Neural cell (in vitro differentiated cells): ENCODE measurements around the gene ANKRD45. TPM values are rescaled to one million over a fixed set of nuclear protein-coding genes. Genes with fewer than 3 reads are reported as not detected.
"Not testable (repeated sequence)": the region's sequence is repeated elsewhere in the genome, so short reads cannot be mapped to it uniquely, and the experiment has no call there.

Experiments used
- H2AFZ ChIP-seq: fragments of 200-600, 300-800 bp; sonication (generic), shearing (Covaris generic); 2 replicates; pipeline ENCODE4 v1.6.0; 2014; ENCODE audit warnings: low read depth, mild to moderate bottlenecking, antibody characterized with exemption, low read length, moderate library complexity
- H3F3A ChIP-seq: fragments of 200-600 bp; shearing (Covaris generic); 2 replicates; pipeline ENCODE4 v1.6.1; 2016; ENCODE audit warnings: mild to moderate bottlenecking, moderate library complexity, mixed read lengths, antibody characterized with exemption, low read length; ENCODE audit not compliant: insufficient read depth, poor library complexity, severe bottlenecking
- H3K27ac ChIP-seq: fragments of 200-600, 300-800 bp; sonication (generic), shearing (Covaris generic); 2 replicates; pipeline ENCODE4 v1.5.1; 2014; ENCODE audit warnings: mild to moderate bottlenecking, low read length, moderate library complexity
- H3K27me3 ChIP-seq: fragments of 300-800, 200-600 bp; sonication (generic), shearing (Covaris generic); 2 replicates; pipeline ENCODE4 v1.6.0; 2014; ENCODE audit warnings: mild to moderate bottlenecking, low read depth, low read length, moderate library complexity; ENCODE audit not compliant: insufficient read depth
- H3K36me3 ChIP-seq: fragments of 300-800, 200-600 bp; sonication (generic), shearing (Covaris generic); 2 replicates; pipeline ENCODE4 v1.5.1; 2014; ENCODE audit warnings: mild to moderate bottlenecking, antibody characterized with exemption, low read length, moderate library complexity; ENCODE audit not compliant: insufficient read depth
- H3K4me2 ChIP-seq: fragments of 300-800, 200-600 bp; sonication (generic), shearing (Covaris generic); 2 replicates; pipeline ENCODE4 v1.6.0; 2014; ENCODE audit warnings: mild to moderate bottlenecking, low read length
- H3K4me3 ChIP-seq: fragments of 300-800, 200-600 bp; sonication (generic), shearing (Covaris generic); 2 replicates; pipeline ENCODE4 v1.5.1; 2014; ENCODE audit warnings: mild to moderate bottlenecking, low read length, moderate library complexity
- H3K79me2 ChIP-seq: fragments of 200-600 bp; shearing (Covaris generic); replicated peaks from 2 replicates; pipeline ENCODE4 v1.6.0; 2014; ENCODE audit warnings: mild to moderate bottlenecking, low read length, moderate library complexity; ENCODE audit not compliant: insufficient read depth
- H3K9ac ChIP-seq: fragments of 300-800, 200-600 bp; sonication (generic), shearing (Covaris generic); 2 replicates; pipeline ENCODE4 v1.6.1; 2016; ENCODE audit warnings: mild to moderate bottlenecking, low read length, mixed read lengths
- H3K9me2 ChIP-seq: fragments of 200-600 bp; shearing (Covaris generic); 2 replicates; pipeline ENCODE4 v1.6.1; 2016; ENCODE audit warnings: mild to moderate bottlenecking, low read length, mixed read lengths; ENCODE audit not compliant: insufficient read depth
- H3K9me3 ChIP-seq: fragments of 200-600, 300-800 bp; sonication (generic), shearing (Covaris generic); 2 replicates; pipeline ENCODE4 v1.6.1; 2016; ENCODE audit warnings: mild to moderate bottlenecking, mixed run types, low read length, moderate library complexity, mixed read lengths
- H4K20me1 ChIP-seq: fragments of 200-600 bp; shearing (Covaris generic); 2 replicates; pipeline ENCODE4 v1.6.1; 2016; ENCODE audit warnings: mild to moderate bottlenecking, mixed run types; ENCODE audit not compliant: insufficient read depth
- EP300 ChIP-seq: fragments of 450-650 bp; conservative IDR thresholded peaks from 2 replicates; pipeline ENCODE4 v1.6.1; 2014; ENCODE audit warnings: antibody characterized with exemption, mild to moderate bottlenecking, moderate library complexity; ENCODE audit not compliant: poor library complexity, severe bottlenecking
- EZH2 ChIP-seq: fragments of 200-600, 300-800 bp; shearing (Covaris generic), sonication (generic); IDR thresholded peaks from 2 replicates; pipeline ENCODE4 v1.6.1; 2014; ENCODE audit warnings: antibody characterized with exemption, low read length, borderline replicate concordance, mild to moderate bottlenecking; ENCODE audit not compliant: insufficient read depth, poor library complexity, severe bottlenecking
- MXI1 ChIP-seq: fragments of 450-650 bp; conservative IDR thresholded peaks from 2 replicates; pipeline ENCODE4 v1.6.1; 2014; ENCODE audit warnings: antibody characterized with exemption, mild to moderate bottlenecking; ENCODE audit not compliant: poor library complexity, severe bottlenecking
- POLR2AphosphoS5 ChIP-seq: IDR thresholded peaks from 2 replicates; pipeline ENCODE4 v1.6.1; 2012
- RAD21 ChIP-seq: fragments of 450-650 bp; conservative IDR thresholded peaks from 2 replicates; pipeline ENCODE4 v1.6.1; 2014; ENCODE audit warnings: antibody characterized with exemption, mild to moderate bottlenecking, moderate library complexity
- SMC3 ChIP-seq: fragments of 450-650 bp; conservative IDR thresholded peaks from 2 replicates; pipeline ENCODE4 v1.6.1; 2014; ENCODE audit warnings: antibody characterized with exemption, mild to moderate bottlenecking, moderate library complexity; ENCODE audit not compliant: poor library complexity
- TAF1 ChIP-seq: IDR thresholded peaks from 2 replicates; pipeline ENCODE4 v1.6.1; 2012; ENCODE audit warnings: low read depth
- polyA plus RNA-seq: library from polyadenylated mRNA; depleted of rRNA; stranded (reverse); fragments of >200 nt; gene quantifications from 2 replicates; pipeline ENCODE4 v1.2.3, GENCODE V29; 2014
- TF ChIP-seq, protein P1 (sequence below): fragments of 450-650 bp; IDR thresholded peaks from 2 replicates; pipeline ENCODE4 v1.5.1; 2014; ENCODE audit warnings: antibody characterized with exemption, mild to moderate bottlenecking, moderate library complexity; ENCODE audit not compliant: poor library complexity, severe bottlenecking
- TF ChIP-seq, protein P2 (sequence below): IDR thresholded peaks from 2 replicates; pipeline ENCODE4 v1.6.1; 2012; ENCODE audit warnings: borderline replicate concordance

The ANKRD45 gene
- polyA plus RNA-seq, 1 donor from 2014 or later, result 8.7 TPM

DNA sequence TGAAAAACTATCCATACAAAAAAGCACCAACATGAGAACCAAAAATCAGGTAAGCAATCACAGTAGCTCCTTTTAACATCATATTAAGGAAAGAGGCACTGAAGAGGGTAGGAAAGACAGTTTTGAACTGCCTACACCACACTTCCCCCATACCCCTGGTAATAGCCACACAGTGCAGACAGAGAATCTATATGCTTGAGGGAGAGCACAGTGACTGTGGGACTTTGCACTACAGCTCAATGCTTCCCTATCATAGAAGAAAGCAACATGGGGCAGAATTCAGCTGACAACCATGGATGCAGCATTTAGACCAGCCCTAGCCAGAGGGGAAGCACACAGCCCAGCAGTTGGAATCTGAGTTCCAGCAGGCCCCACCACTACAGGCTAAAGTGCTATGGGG lies 42.4 kb downstream of the ANKRD45 start:
- Histone ChIP-seq H2AFZ (no peak overlapping the region), H4K20me1 (no peaks in the 10 kb centered on the region), H3F3A (no peaks in the 10 kb centered on the region), H3K4me2 (no peak overlapping the region), H3K9ac (no peak overlapping the region), H3K9me3 (no peaks in the 10 kb centered on the region), H3K27me3 (no peaks in the 10 kb centered on the region), H3K4me3 (no peak overlapping the region), H3K79me2 (no peaks in the 10 kb centered on the region), H3K9me2 (no peaks in the 10 kb centered on the region), H3K36me3 (no peaks in the 10 kb centered on the region), H3K27ac (no peak overlapping the region)
- TF ChIP-seq EZH2, result no peak
- no peak for TF ChIP-seq MXI1
- TF ChIP-seq POLR2AphosphoS5, result no peak
- TF ChIP-seq RAD21, result no peak
- no peak for TF ChIP-seq EP300
- TF ChIP-seq, protein P1, sequence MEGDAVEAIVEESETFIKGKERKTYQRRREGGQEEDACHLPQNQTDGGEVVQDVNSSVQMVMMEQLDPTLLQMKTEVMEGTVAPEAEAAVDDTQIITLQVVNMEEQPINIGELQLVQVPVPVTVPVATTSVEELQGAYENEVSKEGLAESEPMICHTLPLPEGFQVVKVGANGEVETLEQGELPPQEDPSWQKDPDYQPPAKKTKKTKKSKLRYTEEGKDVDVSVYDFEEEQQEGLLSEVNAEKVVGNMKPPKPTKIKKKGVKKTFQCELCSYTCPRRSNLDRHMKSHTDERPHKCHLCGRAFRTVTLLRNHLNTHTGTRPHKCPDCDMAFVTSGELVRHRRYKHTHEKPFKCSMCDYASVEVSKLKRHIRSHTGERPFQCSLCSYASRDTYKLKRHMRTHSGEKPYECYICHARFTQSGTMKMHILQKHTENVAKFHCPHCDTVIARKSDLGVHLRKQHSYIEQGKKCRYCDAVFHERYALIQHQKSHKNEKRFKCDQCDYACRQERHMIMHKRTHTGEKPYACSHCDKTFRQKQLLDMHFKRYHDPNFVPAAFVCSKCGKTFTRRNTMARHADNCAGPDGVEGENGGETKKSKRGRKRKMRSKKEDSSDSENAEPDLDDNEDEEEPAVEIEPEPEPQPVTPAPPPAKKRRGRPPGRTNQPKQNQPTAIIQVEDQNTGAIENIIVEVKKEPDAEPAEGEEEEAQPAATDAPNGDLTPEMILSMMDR, result no peak
- TF ChIP-seq SMC3, result no peak
- TF ChIP-seq TAF1, result no peak
- TF ChIP-seq, protein P2, sequence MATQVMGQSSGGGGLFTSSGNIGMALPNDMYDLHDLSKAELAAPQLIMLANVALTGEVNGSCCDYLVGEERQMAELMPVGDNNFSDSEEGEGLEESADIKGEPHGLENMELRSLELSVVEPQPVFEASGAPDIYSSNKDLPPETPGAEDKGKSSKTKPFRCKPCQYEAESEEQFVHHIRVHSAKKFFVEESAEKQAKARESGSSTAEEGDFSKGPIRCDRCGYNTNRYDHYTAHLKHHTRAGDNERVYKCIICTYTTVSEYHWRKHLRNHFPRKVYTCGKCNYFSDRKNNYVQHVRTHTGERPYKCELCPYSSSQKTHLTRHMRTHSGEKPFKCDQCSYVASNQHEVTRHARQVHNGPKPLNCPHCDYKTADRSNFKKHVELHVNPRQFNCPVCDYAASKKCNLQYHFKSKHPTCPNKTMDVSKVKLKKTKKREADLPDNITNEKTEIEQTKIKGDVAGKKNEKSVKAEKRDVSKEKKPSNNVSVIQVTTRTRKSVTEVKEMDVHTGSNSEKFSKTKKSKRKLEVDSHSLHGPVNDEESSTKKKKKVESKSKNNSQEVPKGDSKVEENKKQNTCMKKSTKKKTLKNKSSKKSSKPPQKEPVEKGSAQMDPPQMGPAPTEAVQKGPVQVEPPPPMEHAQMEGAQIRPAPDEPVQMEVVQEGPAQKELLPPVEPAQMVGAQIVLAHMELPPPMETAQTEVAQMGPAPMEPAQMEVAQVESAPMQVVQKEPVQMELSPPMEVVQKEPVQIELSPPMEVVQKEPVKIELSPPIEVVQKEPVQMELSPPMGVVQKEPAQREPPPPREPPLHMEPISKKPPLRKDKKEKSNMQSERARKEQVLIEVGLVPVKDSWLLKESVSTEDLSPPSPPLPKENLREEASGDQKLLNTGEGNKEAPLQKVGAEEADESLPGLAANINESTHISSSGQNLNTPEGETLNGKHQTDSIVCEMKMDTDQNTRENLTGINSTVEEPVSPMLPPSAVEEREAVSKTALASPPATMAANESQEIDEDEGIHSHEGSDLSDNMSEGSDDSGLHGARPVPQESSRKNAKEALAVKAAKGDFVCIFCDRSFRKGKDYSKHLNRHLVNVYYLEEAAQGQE, result no peak

DNA sequence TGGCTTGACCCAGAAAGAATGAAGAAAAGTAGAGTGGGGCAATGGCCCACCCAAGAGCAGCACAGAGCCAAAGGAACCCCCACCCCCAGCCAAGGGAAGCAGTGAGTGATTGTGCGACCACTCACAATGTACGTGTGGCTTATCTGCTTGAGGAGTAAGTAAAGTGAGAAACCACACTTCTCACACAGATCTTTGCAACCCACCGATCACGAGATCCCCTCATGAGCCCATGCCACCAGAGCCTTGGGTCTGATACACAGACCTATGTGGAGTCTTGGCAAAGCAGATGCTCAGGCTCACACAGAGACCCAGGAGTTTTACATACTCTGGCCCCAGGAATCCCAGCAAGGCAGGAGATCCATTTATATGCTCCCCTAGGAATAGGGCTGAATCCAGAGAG lies 52.8 kb downstream of the ANKRD45 start:
- Histone ChIP-seq H3K9ac (no peak overlapping the region), H2AFZ (no peak overlapping the region), H3K9me2 (no peaks in the 10 kb centered on the region), H3K27ac (no peak overlapping the region), H3K4me3 (no peak overlapping the region), H3K36me3 (no peaks in the 10 kb centered on the region), H3K9me3 (no peaks in the 10 kb centered on the region), H3K4me2 (no peak overlapping the region), H3F3A (no peaks in the 10 kb centered on the region), H3K79me2 (no peaks in the 10 kb centered on the region), H4K20me1 (no peaks in the 10 kb centered on the region), H3K27me3 (no peaks in the 10 kb centered on the region)
- TF ChIP-seq, protein P2, result no peak
- no peak for TF ChIP-seq EP300
- TF ChIP-seq, protein P1, result no peak
- TF ChIP-seq EZH2, result no peak
- no peak for TF ChIP-seq MXI1
- TF ChIP-seq POLR2AphosphoS5, result no peak
- no peak for TF ChIP-seq TAF1
- TF ChIP-seq SMC3, result no peak
- TF ChIP-seq RAD21, result no peak

DNA sequence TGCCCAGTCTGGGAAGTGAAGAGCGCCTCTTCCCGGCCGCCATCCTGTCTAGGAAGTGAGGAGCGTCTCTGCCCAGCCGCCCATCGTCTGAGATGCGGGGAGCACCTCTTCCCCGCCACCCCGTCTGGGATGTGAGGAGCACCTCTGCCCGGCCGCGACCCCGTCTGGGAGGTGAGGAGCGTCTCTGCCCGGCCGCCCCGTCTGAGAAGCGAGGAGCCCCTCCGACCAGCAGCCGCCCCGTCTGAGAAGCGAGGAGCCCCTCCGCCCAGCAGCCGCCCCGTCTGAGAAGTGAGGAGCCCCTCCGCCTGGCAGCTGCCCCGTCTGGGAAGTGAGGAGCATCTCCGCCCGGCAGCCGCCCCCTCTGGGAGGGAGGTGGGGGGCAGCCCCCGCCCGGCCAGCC lies 56.6 kb downstream of the ANKRD45 start:
- not testable (repeated sequence) for H3K4me2 ChIP-seq, H3K9ac ChIP-seq, H3K9me2 ChIP-seq, H3K27me3 ChIP-seq, H3K9me3 ChIP-seq, H3F3A ChIP-seq, H3K79me2 ChIP-seq, H3K36me3 ChIP-seq, H3K4me3 ChIP-seq, H3K27ac ChIP-seq, H2AFZ ChIP-seq, H4K20me1 ChIP-seq
